ENCODE results near the gene SLC8A1. TPM values are rescaled to one million over a fixed set of nuclear protein-coding genes. Genes with fewer than 3 reads are reported as not detected.

SLC8A1 gene
- total RNA-seq, 2 experiments from 2014 or later = 0.47 to 0.59 TPM

DNA sequence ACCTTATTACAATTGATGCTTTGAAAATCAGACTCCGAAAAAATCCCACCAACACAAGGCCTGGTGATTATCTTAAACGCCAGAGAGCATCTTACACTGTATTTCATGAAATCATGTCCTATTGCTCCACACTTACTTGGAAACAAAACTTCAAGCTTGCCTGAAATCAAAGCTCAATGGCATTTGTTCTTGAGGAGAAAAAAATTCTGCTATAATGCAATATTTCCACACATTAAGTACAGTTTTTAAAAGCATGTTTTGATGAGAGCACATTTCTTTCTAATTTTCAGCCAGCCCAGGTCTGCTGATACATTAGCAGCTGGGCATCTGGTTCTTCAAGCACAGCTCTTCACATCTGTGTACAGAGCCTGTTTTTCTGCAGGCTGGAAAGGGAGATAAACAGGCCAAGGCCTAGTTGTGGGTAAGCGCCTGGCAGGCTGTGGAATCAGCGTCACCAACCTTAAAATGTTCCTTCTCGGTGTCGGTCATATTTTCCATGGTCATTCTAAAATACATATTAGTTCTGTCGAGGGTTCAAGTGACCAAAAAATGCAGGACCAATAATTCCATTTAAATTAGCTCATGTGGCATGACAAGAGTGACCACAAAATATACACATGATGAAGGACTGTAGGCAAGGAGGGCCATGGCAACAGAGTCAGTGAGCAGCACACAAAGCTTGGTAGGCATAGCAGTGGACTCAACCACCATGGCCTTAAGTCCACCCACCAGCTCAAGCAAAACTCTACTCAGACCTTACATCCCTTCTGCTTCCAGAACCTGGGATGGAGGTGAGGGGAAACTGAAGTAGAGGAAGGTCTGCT, 20.9 kb downstream of the SLC8A1 start:
- ATAC-seq (ENCODE audit: poor library complexity) (no peak), DNase-seq (no peak)
- Histone ChIP-seq H3K27ac (ENCODE audit: low read depth in 1 of 2, low read length in 2 of 2) (no peak overlapping the region), H3K4me3 (ENCODE audit: low read length) (no peak overlapping the region), H3K9me3 (ENCODE audit: control insufficient read depth in 1 of 2, insufficient read depth in 1 of 2, low read length in 2 of 2) (no peaks in the 10 kb centered on the region), H3K36me3 (ENCODE audit: insufficient read depth, low read length) (no peaks in the 10 kb centered on the region), H3K4me1 (ENCODE audit: insufficient read depth, low read length) (no peaks in the 10 kb centered on the region), H3K27me3 (ENCODE audit: control insufficient read depth in 1 of 2, insufficient read depth in 2 of 2, low read length in 2 of 2) (no peaks in the 10 kb centered on the region)
- CTCF ChIA-PET = no interaction called here
- Mint-ChIP-seq H3K36me3 (ENCODE audit: low read depth) (no peaks in the 10 kb centered on the region), H3K4me1 (ENCODE audit: low read depth) (no peaks in the 10 kb centered on the region), H3K27ac (no peak overlapping the region), H3K4me3 (no peak overlapping the region), H3K27me3 (no peaks in the 10 kb centered on the region), H3K9me3 (no peaks in the 10 kb centered on the region)
- TF ChIP-seq, protein P1, sequence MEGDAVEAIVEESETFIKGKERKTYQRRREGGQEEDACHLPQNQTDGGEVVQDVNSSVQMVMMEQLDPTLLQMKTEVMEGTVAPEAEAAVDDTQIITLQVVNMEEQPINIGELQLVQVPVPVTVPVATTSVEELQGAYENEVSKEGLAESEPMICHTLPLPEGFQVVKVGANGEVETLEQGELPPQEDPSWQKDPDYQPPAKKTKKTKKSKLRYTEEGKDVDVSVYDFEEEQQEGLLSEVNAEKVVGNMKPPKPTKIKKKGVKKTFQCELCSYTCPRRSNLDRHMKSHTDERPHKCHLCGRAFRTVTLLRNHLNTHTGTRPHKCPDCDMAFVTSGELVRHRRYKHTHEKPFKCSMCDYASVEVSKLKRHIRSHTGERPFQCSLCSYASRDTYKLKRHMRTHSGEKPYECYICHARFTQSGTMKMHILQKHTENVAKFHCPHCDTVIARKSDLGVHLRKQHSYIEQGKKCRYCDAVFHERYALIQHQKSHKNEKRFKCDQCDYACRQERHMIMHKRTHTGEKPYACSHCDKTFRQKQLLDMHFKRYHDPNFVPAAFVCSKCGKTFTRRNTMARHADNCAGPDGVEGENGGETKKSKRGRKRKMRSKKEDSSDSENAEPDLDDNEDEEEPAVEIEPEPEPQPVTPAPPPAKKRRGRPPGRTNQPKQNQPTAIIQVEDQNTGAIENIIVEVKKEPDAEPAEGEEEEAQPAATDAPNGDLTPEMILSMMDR (IDR thresholded peaks at IDR 0.05) = no peak
- POLR2A ChIA-PET = no interaction called here
- intact Hi-C loops (cut with DNase I, micrococcal nuclease) = no loop called here

DNA sequence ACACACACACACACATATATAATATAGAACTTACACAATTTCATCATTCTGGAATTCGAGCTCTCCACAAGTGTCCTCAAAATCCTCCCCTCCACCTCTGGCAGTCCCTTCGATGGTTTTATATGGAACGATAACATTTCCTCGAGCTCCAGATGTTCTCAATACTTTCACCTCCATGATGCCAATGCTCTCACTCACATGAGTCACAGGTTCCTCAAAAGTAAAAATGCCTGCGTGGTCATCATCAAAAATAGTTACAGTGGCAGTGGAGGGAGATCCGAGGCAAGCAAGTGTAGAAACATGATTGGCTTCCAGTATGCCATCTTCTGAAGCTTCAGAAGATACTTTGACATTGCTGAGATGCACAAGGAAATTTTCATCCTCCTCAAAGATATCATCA, 23.5 kb downstream of the SLC8A1 start:
- POLR2A ChIA-PET = no interaction called here
- Mint-ChIP-seq H3K36me3 (ENCODE audit: low read depth) (no peaks in the 10 kb centered on the region), H3K9me3 (no peaks in the 10 kb centered on the region), H3K4me3 (no peak overlapping the region), H3K27ac (no peak overlapping the region), H3K27me3 (no peaks in the 10 kb centered on the region), H3K4me1 (ENCODE audit: low read depth) (no peaks in the 10 kb centered on the region)
- intact Hi-C loops (cut with DNase I, micrococcal nuclease) = no loop called here
- Histone ChIP-seq H3K36me3 (ENCODE audit: insufficient read depth, low read length) (no peaks in the 10 kb centered on the region), H3K4me1 (ENCODE audit: insufficient read depth, low read length) (no peaks in the 10 kb centered on the region), H3K27ac (ENCODE audit: low read depth in 1 of 2, low read length in 2 of 2) (no peak overlapping the region), H3K27me3 (ENCODE audit: control insufficient read depth in 1 of 2, insufficient read depth in 2 of 2, low read length in 2 of 2) (no peaks in the 10 kb centered on the region), H3K9me3 (ENCODE audit: control insufficient read depth in 1 of 2, insufficient read depth in 1 of 2, low read length in 2 of 2) (no peaks in the 10 kb centered on the region), H3K4me3 (ENCODE audit: low read length) (no peak overlapping the region)
- DNase-seq (no peak), ATAC-seq (ENCODE audit: poor library complexity) (no peak)
- TF ChIP-seq, protein P1 (IDR thresholded peaks at IDR 0.05) = no peak
- CTCF ChIA-PET = no interaction called here

DNA sequence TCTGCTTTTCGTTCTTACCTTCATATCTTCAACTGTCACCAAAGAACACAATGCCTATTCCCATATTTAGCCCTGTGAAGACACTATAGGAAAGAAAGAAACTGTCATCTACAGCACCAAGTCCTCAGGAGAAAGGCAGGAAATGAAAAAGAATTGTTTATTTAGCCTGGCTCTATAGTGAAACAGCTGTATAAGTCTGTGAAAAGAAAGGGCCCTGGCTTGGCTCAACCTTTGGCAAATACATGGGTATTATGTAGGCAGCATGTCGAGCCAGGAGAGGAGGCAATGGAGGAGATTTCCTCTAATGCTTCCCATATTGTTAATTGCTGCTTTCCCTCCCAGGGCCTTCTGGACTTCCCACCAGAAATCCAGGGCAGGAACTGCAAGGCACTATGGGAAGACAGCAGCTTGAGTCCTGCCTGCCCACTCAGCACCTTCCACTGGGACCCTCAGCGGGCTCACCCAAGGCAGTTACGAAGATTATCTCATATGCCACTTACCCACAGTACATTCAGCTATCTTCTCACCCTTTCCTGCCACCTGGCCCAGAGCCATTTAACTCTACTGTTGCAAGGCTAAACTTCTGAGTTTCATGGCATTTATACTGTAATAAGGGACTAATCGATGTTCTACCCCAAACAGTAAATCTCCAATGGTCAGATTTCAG, 30.1 kb downstream of the SLC8A1 start:
- H3K27ac Mint-ChIP-seq = no peak overlapping the region
- no peak overlapping the region for H3K4me3 Mint-ChIP-seq
- TF ChIP-seq, protein P1 (IDR thresholded peaks at IDR 0.05) = no peak
- CTCF ChIA-PET = no interaction called here
- H3K36me3 Mint-ChIP-seq (ENCODE audit: low read depth) = no peaks in the 10 kb centered on the region
- no peaks in the 10 kb centered on the region for H3K4me1 Mint-ChIP-seq (ENCODE audit: low read depth)
- Histone ChIP-seq H3K9me3 (ENCODE audit: control insufficient read depth in 1 of 2, insufficient read depth in 1 of 2, low read length in 2 of 2) (no peaks in the 10 kb centered on the region), H3K27me3 (ENCODE audit: control insufficient read depth in 1 of 2, insufficient read depth in 2 of 2, low read length in 2 of 2) (no peaks in the 10 kb centered on the region), H3K4me3 (ENCODE audit: low read length) (no peak overlapping the region), H3K36me3 (ENCODE audit: insufficient read depth, low read length) (no peaks in the 10 kb centered on the region), H3K4me1 (ENCODE audit: insufficient read depth, low read length) (no peaks in the 10 kb centered on the region), H3K27ac (ENCODE audit: low read depth in 1 of 2, low read length in 2 of 2) (no peak overlapping the region)
- H3K27me3 Mint-ChIP-seq = no peaks in the 10 kb centered on the region
- H3K9me3 Mint-ChIP-seq = no peaks in the 10 kb centered on the region
- no peak for ATAC-seq (ENCODE audit: poor library complexity)
- no peak for DNase-seq
- intact Hi-C loops (cut with DNase I, micrococcal nuclease) = no loop called here
- POLR2A ChIA-PET = no interaction called here
